ENCODE results near the gene JARID2.
"Not testable (repeated sequence)": the region's sequence is repeated elsewhere in the genome, so short reads cannot be mapped to it uniquely, and the experiment has no call there.

Gene JARID2

GRCh38 chr6:15412767-15413166, 166.9 kb downstream of the JARID2 start:
- peaks cover 2% of the 10 kb centered on the region for H3K4me1 ChIP-seq (ENCODE audit: control insufficient read depth, insufficient read depth, low read length)
- no peaks in the 10 kb centered on the region for H3K36me3 ChIP-seq (ENCODE audit: insufficient read depth, low read length)
- H3K4me3 ChIP-seq (ENCODE audit: low read length): no peak overlapping the region
- H3K9me3 ChIP-seq (replicated peaks; ENCODE audit: low read length): no peaks in the 10 kb centered on the region
- no peak overlapping the region for H3K4me2 ChIP-seq (ENCODE audit: low read length)
- no peak overlapping the region for H3K9ac ChIP-seq (ENCODE audit: low read depth, low read length)
- H3K27me3 ChIP-seq (ENCODE audit: control insufficient read depth, insufficient read depth, low read length): no peaks in the 10 kb centered on the region

- Histone ChIP-seq H3K27me3 (ENCODE audit: control insufficient read depth, insufficient read depth, low read length) (no peaks in the 10 kb centered on the region), H3K4me1 (ENCODE audit: control insufficient read depth, insufficient read depth, low read length) (peaks cover 2% of the 10 kb centered on the region), H3K9ac (ENCODE audit: low read depth, low read length) (no peak overlapping the region), H3K9me3 (replicated peaks; ENCODE audit: low read length) (no peaks in the 10 kb centered on the region), H3K4me3 (ENCODE audit: low read length) (no peak overlapping the region), H3K4me2 (ENCODE audit: low read length) (no peak overlapping the region), H3K36me3 (ENCODE audit: insufficient read depth, low read length) (no peaks in the 10 kb centered on the region)
Observed at GRCh38 chr6:15413466-15414234, 167.8 kb downstream of the JARID2 start.

- Histone ChIP-seq H3K9me3 (replicated peaks; ENCODE audit: low read length) (no peaks in the 10 kb centered on the region), H3K36me3 (ENCODE audit: insufficient read depth, low read length) (no peaks in the 10 kb centered on the region), H3K27me3 (ENCODE audit: control insufficient read depth, insufficient read depth, low read length) (no peaks in the 10 kb centered on the region), H3K4me2 (ENCODE audit: low read length) (no peak overlapping the region), H3K9ac (ENCODE audit: low read depth, low read length) (no peak overlapping the region), H3K4me1 (ENCODE audit: control insufficient read depth, insufficient read depth, low read length) (peaks cover 2% of the 10 kb centered on the region), H3K4me3 (ENCODE audit: low read length) (no peak overlapping the region)
Observed at GRCh38 chr6:15414235-15414612, 168.4 kb downstream of the JARID2 start.

GRCh38 chr6:15415622-15416021, 169.8 kb downstream of the JARID2 start:
- H3K4me2 ChIP-seq (ENCODE audit: low read length); H3K4me1 ChIP-seq (ENCODE audit: control insufficient read depth, insufficient read depth, low read length); H3K4me3 ChIP-seq (ENCODE audit: low read length); H3K36me3 ChIP-seq (ENCODE audit: insufficient read depth, low read length); H3K9me3 ChIP-seq (replicated peaks; ENCODE audit: low read length); H3K9ac ChIP-seq (ENCODE audit: low read depth, low read length); H3K27me3 ChIP-seq (ENCODE audit: control insufficient read depth, insufficient read depth, low read length): not testable (repeated sequence)

GRCh38 chr6:15416932-15417509, 171.2 kb downstream of the JARID2 start:
- Histone ChIP-seq H3K4me1 (ENCODE audit: control insufficient read depth, insufficient read depth, low read length) (peaks cover 2% of the 10 kb centered on the region), H3K27me3 (ENCODE audit: control insufficient read depth, insufficient read depth, low read length) (no peaks in the 10 kb centered on the region), H3K4me3 (ENCODE audit: low read length) (no peak overlapping the region), H3K9me3 (replicated peaks; ENCODE audit: low read length) (no peaks in the 10 kb centered on the region), H3K9ac (ENCODE audit: low read depth, low read length) (no peak overlapping the region), H3K4me2 (ENCODE audit: low read length) (no peak overlapping the region), H3K36me3 (ENCODE audit: insufficient read depth, low read length) (no peaks in the 10 kb centered on the region)

- no peaks in the 10 kb centered on the region for H3K9me3 ChIP-seq (replicated peaks; ENCODE audit: low read length)
- no peaks in the 10 kb centered on the region for H3K27me3 ChIP-seq (ENCODE audit: control insufficient read depth, insufficient read depth, low read length)
- no peak overlapping the region for H3K4me2 ChIP-seq (ENCODE audit: low read length)
- H3K4me3 ChIP-seq (ENCODE audit: low read length): no peak overlapping the region
- H3K9ac ChIP-seq (ENCODE audit: low read depth, low read length): no peak overlapping the region
- H3K4me1 ChIP-seq (ENCODE audit: control insufficient read depth, insufficient read depth, low read length): peaks cover 2% of the 10 kb centered on the region
- no peaks in the 10 kb centered on the region for H3K36me3 ChIP-seq (ENCODE audit: insufficient read depth, low read length)
Observed at GRCh38 chr6:15417811-15418210, 171.9 kb downstream of the JARID2 start.

- Histone ChIP-seq H3K4me1 (ENCODE audit: control insufficient read depth, insufficient read depth, low read length) (no peaks in the 10 kb centered on the region), H3K27me3 (ENCODE audit: control insufficient read depth, insufficient read depth, low read length) (no peaks in the 10 kb centered on the region), H3K9ac (ENCODE audit: low read depth, low read length) (no peak overlapping the region), H3K4me2 (ENCODE audit: low read length) (no peak overlapping the region), H3K36me3 (ENCODE audit: insufficient read depth, low read length) (no peaks in the 10 kb centered on the region), H3K4me3 (ENCODE audit: low read length) (no peak overlapping the region), H3K9me3 (replicated peaks; ENCODE audit: low read length) (no peaks in the 10 kb centered on the region)
Observed at GRCh38 chr6:15419493-15419892, 173.6 kb downstream of the JARID2 start.

- no peaks in the 10 kb centered on the region for H3K36me3 ChIP-seq (ENCODE audit: insufficient read depth, low read length)
- no peak overlapping the region for H3K4me2 ChIP-seq (ENCODE audit: low read length)
- no peaks in the 10 kb centered on the region for H3K4me1 ChIP-seq (ENCODE audit: control insufficient read depth, insufficient read depth, low read length)
- no peaks in the 10 kb centered on the region for H3K27me3 ChIP-seq (ENCODE audit: control insufficient read depth, insufficient read depth, low read length)
- no peak overlapping the region for H3K4me3 ChIP-seq (ENCODE audit: low read length)
- H3K9me3 ChIP-seq (replicated peaks; ENCODE audit: low read length): no peaks in the 10 kb centered on the region
- no peak overlapping the region for H3K9ac ChIP-seq (ENCODE audit: low read depth, low read length)
Observed at GRCh38 chr6:15420959-15421438, 175.1 kb downstream of the JARID2 start.

GRCh38 chr6:15421945-15422733, 176.3 kb downstream of the JARID2 start:
- H3K4me1 ChIP-seq (ENCODE audit: control insufficient read depth, insufficient read depth, low read length): no peaks in the 10 kb centered on the region
- H3K4me2 ChIP-seq (ENCODE audit: low read length): no peak overlapping the region
- no peaks in the 10 kb centered on the region for H3K36me3 ChIP-seq (ENCODE audit: insufficient read depth, low read length)
- no peaks in the 10 kb centered on the region for H3K9me3 ChIP-seq (replicated peaks; ENCODE audit: low read length)
- H3K4me3 ChIP-seq (ENCODE audit: low read length): no peak overlapping the region
- no peak overlapping the region for H3K9ac ChIP-seq (ENCODE audit: low read depth, low read length)
- H3K27me3 ChIP-seq (ENCODE audit: control insufficient read depth, insufficient read depth, low read length): no peaks in the 10 kb centered on the region

- H3K9me3 ChIP-seq (replicated peaks; ENCODE audit: low read length): no peaks in the 10 kb centered on the region
- no peak overlapping the region for H3K9ac ChIP-seq (ENCODE audit: low read depth, low read length)
- H3K4me2 ChIP-seq (ENCODE audit: low read length): no peak overlapping the region
- H3K4me3 ChIP-seq (ENCODE audit: low read length): no peak overlapping the region
- H3K4me1 ChIP-seq (ENCODE audit: control insufficient read depth, insufficient read depth, low read length): no peaks in the 10 kb centered on the region
- H3K27me3 ChIP-seq (ENCODE audit: control insufficient read depth, insufficient read depth, low read length): no peaks in the 10 kb centered on the region
- no peaks in the 10 kb centered on the region for H3K36me3 ChIP-seq (ENCODE audit: insufficient read depth, low read length)
Observed at GRCh38 chr6:15423286-15423993, 177.6 kb downstream of the JARID2 start.

GRCh38 chr6:15425947-15426346, 180.1 kb downstream of the JARID2 start:
- Histone ChIP-seq H3K27me3 (ENCODE audit: control insufficient read depth, insufficient read depth, low read length) (no peaks in the 10 kb centered on the region), H3K4me1 (ENCODE audit: control insufficient read depth, insufficient read depth, low read length) (peaks cover 23% of the 10 kb centered on the region), H3K4me2 (ENCODE audit: low read length) (no peak overlapping the region)

More at GRCh38 chr6:15425947-15426346, 180.1 kb downstream of the JARID2 start:
- H3K9me3 ChIP-seq (replicated peaks; ENCODE audit: low read length): no peaks in the 10 kb centered on the region
- no peak overlapping the region for H3K9ac ChIP-seq (ENCODE audit: low read depth, low read length)
- H3K4me3 ChIP-seq (ENCODE audit: low read length): no peak overlapping the region
- H3K36me3 ChIP-seq (ENCODE audit: insufficient read depth, low read length): no peaks in the 10 kb centered on the region

Measured in skeletal muscle satellite cell (primary cell).